Measurements from ENCODE around the gene NINJ2.

GRCh38 chr12:550473-551260 is 112.6 kb downstream of the NINJ2 start:
- TF ChIP-seq EZH2 (IDR thresholded peaks at IDR 0.05; ENCODE audit: borderline replicate concordance, insufficient read depth, low read length, poor library complexity, severe bottlenecking) (no peak), POLR2AphosphoS5 (IDR thresholded peaks at IDR 0.05) (no peak), SMC3 (conservative IDR thresholded peaks at IDR 0.05; ENCODE audit: poor library complexity) (no peak), RAD21 (conservative IDR thresholded peaks at IDR 0.05) (no peak), EP300 (conservative IDR thresholded peaks at IDR 0.05; ENCODE audit: poor library complexity, severe bottlenecking) (no peak), TAF1 (IDR thresholded peaks at IDR 0.05; ENCODE audit: low read depth) (no peak), MXI1 (conservative IDR thresholded peaks at IDR 0.05; ENCODE audit: poor library complexity, severe bottlenecking) (no peak)
- TF ChIP-seq, protein P1, sequence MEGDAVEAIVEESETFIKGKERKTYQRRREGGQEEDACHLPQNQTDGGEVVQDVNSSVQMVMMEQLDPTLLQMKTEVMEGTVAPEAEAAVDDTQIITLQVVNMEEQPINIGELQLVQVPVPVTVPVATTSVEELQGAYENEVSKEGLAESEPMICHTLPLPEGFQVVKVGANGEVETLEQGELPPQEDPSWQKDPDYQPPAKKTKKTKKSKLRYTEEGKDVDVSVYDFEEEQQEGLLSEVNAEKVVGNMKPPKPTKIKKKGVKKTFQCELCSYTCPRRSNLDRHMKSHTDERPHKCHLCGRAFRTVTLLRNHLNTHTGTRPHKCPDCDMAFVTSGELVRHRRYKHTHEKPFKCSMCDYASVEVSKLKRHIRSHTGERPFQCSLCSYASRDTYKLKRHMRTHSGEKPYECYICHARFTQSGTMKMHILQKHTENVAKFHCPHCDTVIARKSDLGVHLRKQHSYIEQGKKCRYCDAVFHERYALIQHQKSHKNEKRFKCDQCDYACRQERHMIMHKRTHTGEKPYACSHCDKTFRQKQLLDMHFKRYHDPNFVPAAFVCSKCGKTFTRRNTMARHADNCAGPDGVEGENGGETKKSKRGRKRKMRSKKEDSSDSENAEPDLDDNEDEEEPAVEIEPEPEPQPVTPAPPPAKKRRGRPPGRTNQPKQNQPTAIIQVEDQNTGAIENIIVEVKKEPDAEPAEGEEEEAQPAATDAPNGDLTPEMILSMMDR (IDR thresholded peaks at IDR 0.05; ENCODE audit: poor library complexity, severe bottlenecking): no peak
